ENCODE measurements around the gene LAGE3.

DNA sequence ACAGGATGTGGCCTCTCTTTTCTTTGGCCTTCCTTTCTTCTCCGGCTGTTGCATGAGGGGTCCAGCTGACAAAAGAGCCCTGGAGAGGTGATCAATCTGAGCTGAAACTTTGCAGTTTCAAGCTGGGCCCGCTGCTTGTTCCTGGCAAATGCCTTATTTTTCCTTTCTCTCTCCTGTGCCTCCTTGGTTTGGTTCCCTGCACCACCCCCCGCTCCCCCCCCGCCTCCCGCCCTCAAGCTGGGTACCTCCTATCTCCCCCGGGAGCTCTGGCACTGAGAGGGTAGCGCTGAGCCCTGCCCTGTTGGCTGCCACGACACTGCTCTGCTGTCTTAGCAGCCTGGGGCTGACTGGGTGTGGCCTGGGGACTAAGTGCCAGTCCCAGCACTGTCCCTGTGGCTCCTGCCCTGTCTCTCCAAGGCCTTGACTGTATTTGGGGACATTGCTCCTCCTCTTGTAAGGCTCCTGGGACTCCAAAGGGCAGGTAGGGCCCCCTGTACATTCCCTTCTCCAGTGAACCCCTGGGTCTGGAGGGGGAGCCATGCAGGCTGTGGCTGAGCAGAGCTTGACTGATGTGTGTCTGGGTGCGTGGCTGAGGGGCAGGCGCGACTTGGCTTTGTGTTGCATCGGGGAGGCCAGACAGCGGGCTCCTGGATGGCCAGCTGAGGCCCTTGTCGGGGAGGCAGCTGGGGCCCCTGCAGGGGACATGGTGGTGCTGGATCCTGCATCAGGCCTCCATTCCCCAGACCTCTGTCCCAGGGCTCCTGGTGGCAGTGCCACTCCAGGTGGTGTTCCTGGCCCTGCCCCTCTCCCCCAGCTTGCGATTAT, 19.9 kb downstream of the LAGE3 start:
- no peak for TF ChIP-seq POLR2AphosphoS5 (IDR thresholded peaks at IDR 0.05; ENCODE audit: borderline replicate concordance, low read depth, low read length)
- no peak for TF ChIP-seq EZH2 (IDR thresholded peaks at IDR 0.05)
